ENCODE measurements around the gene SLC35A1. TPM values are rescaled to one million over a fixed set of nuclear protein-coding genes. Genes with fewer than 3 reads are reported as not detected.
"Not testable (repeated sequence)": the region's sequence is repeated elsewhere in the genome, so short reads cannot be mapped to it uniquely, and the experiment has no call there.

SLC35A1 gene
- total RNA-seq (2014; rRNA removed; shearing (Covaris generic); ENCODE audit: low replicate concordance): 16.0 and 19.3 TPM in 2 replicates

GRCh38 chr6:87472525-87473418 is at the start of gene SLC35A1:
TSS of gene SLC35A1 (plus strand) at chr6:87472974. CDS start at chr6:87473004, 30 bp downstream.
- peak; percentile 84 for DNase-seq (ENCODE audit: low read depth)
- in situ Hi-C loops (cut with HindIII; ENCODE audit: low pct_unique_long_range_greater_than_20kb, low sequenced_read_pairs): no loop called here

GRCh38 chr6:87426789-87427188 is 46.0 kb upstream of the SLC35A1 start:
- DNase-seq (ENCODE audit: low read depth): no peak
- in situ Hi-C loops (cut with HindIII; ENCODE audit: low pct_unique_long_range_greater_than_20kb, low sequenced_read_pairs): no loop called here

- DNase-seq (ENCODE audit: low read depth): no peak
- in situ Hi-C loops (cut with HindIII; ENCODE audit: low pct_unique_long_range_greater_than_20kb, low sequenced_read_pairs): no loop called here
Observed at GRCh38 chr6:87430499-87430898, 42.3 kb upstream of the SLC35A1 start.

GRCh38 chr6:87431263-87431662 is 41.5 kb upstream of the SLC35A1 start:
- in situ Hi-C loops (cut with HindIII; ENCODE audit: low pct_unique_long_range_greater_than_20kb, low sequenced_read_pairs): no loop called here
- DNase-seq (ENCODE audit: low read depth): no peak

- DNase-seq (ENCODE audit: low read depth): peak; percentile 49
- in situ Hi-C loops (cut with HindIII; ENCODE audit: low pct_unique_long_range_greater_than_20kb, low sequenced_read_pairs): no loop called here
Observed at GRCh38 chr6:87436435-87436834, 36.3 kb upstream of the SLC35A1 start.

- DNase-seq (ENCODE audit: low read depth): no peak
- in situ Hi-C loops (cut with HindIII; ENCODE audit: low pct_unique_long_range_greater_than_20kb, low sequenced_read_pairs): no loop called here
Observed at GRCh38 chr6:87441711-87442110, 31.1 kb upstream of the SLC35A1 start.

- DNase-seq (ENCODE audit: low read depth): no peak
- in situ Hi-C loops (cut with HindIII; ENCODE audit: low pct_unique_long_range_greater_than_20kb, low sequenced_read_pairs): no loop called here
Observed at GRCh38 chr6:87444362-87444761, 28.4 kb upstream of the SLC35A1 start.

- no peak for DNase-seq (ENCODE audit: low read depth)
Observed at GRCh38 chr6:87465051-87465450, 7.7 kb upstream of the SLC35A1 start.

GRCh38 chr6:87473419-87473903 is 687 bp downstream of the SLC35A1 start:
- in situ Hi-C loops (cut with HindIII; ENCODE audit: low pct_unique_long_range_greater_than_20kb, low sequenced_read_pairs): no loop called here
- no peak for DNase-seq (ENCODE audit: low read depth)

More at GRCh38 chr6:87465051-87465450, 7.7 kb upstream of the SLC35A1 start:
- in situ Hi-C loops (cut with HindIII; ENCODE audit: low pct_unique_long_range_greater_than_20kb, low sequenced_read_pairs): no loop called here

GRCh38 chr6:87481931-87482330 is 9.2 kb downstream of the SLC35A1 start:
- in situ Hi-C loops (cut with HindIII; ENCODE audit: low pct_unique_long_range_greater_than_20kb, low sequenced_read_pairs): no loop called here
- no peak for DNase-seq (ENCODE audit: low read depth)

GRCh38 chr6:87482366-87482765 is 9.6 kb downstream of the SLC35A1 start:
- DNase-seq (ENCODE audit: low read depth): no peak
- in situ Hi-C loops (cut with HindIII; ENCODE audit: low pct_unique_long_range_greater_than_20kb, low sequenced_read_pairs): no loop called here

- in situ Hi-C loops (cut with HindIII; ENCODE audit: low pct_unique_long_range_greater_than_20kb, low sequenced_read_pairs): no loop called here
- DNase-seq (ENCODE audit: low read depth): peak; percentile 84
Observed at GRCh38 chr6:87483929-87484328, 11.2 kb downstream of the SLC35A1 start.

- in situ Hi-C loops (cut with HindIII; ENCODE audit: low pct_unique_long_range_greater_than_20kb, low sequenced_read_pairs): no loop called here
- DNase-seq (ENCODE audit: low read depth): no peak
Observed at GRCh38 chr6:87484491-87484890, 11.7 kb downstream of the SLC35A1 start.

- DNase-seq (ENCODE audit: low read depth): no peak
- in situ Hi-C loops (cut with HindIII; ENCODE audit: low pct_unique_long_range_greater_than_20kb, low sequenced_read_pairs): loop anchor here (5.0 kb wide), 1 partner anchor 45 kb away; no protein-coding TSS in a partner anchor
Observed at GRCh38 chr6:87487555-87487954, 14.8 kb downstream of the SLC35A1 start.

GRCh38 chr6:87489326-87489725 is 16.6 kb downstream of the SLC35A1 start:
- DNase-seq (ENCODE audit: low read depth): not testable (repeated sequence)
- in situ Hi-C loops (cut with HindIII; ENCODE audit: low pct_unique_long_range_greater_than_20kb, low sequenced_read_pairs): loop anchor here (5.0 kb wide), 1 partner anchor 43 kb away; no protein-coding TSS in a partner anchor

GRCh38 chr6:87494761-87495422 is 22.1 kb downstream of the SLC35A1 start:
- in situ Hi-C loops (cut with HindIII; ENCODE audit: low pct_unique_long_range_greater_than_20kb, low sequenced_read_pairs): no loop called here
- no peak for DNase-seq (ENCODE audit: low read depth)

- no peak for DNase-seq (ENCODE audit: low read depth)
- in situ Hi-C loops (cut with HindIII; ENCODE audit: low pct_unique_long_range_greater_than_20kb, low sequenced_read_pairs): no loop called here
Observed at GRCh38 chr6:87498048-87498447, 25.3 kb downstream of the SLC35A1 start.

GRCh38 chr6:87501809-87502572 is 29.2 kb downstream of the SLC35A1 start:
- peak; percentile 32 for DNase-seq (ENCODE audit: low read depth)
- in situ Hi-C loops (cut with HindIII; ENCODE audit: low pct_unique_long_range_greater_than_20kb, low sequenced_read_pairs): no loop called here

Measured in Caki2 (cell line).